Activated naive CD4-positive, alpha-beta T cell treated with anti-CD3 and anti-CD28 coated beads, Interleukin-2, amount 50 U/mL, for 72 hours (primary cell): Measurements from ENCODE around the gene PIAS3. TPM values are rescaled to one million over a fixed set of nuclear protein-coding genes. Genes with fewer than 3 reads are reported as not detected.
"Not testable (repeated sequence)": the region's sequence is repeated elsewhere in the genome, so short reads cannot be mapped to it uniquely, and the experiment has no call there.

Experiments used
- ATAC-seq, 2 donors: fragments of 150-1000 bp; cut with Tn5 transposase; 2 replicates each; pipeline ENCODE4 v1.10.0; 2021; ENCODE audit warnings: mild to moderate bottlenecking in 2 of 2, moderate library complexity in 2 of 2
- DNase-seq, 2 donors: peaks; one replicate each; pipeline ENCODE4 v3.0.0; 2021 to 2022; ENCODE audit warnings: low spot score in 2 of 2
- H3K27ac Mint-ChIP-seq, 2 donors: one replicate each; pipeline ENCODE4 v1.8.0; 2022; ENCODE audit warnings: mild to moderate bottlenecking in 2 of 2, mixed read lengths in 2 of 2
- H3K36me3 Mint-ChIP-seq, 2 donors: one replicate each; pipeline ENCODE4 v1.8.0; 2022; ENCODE audit warnings: mixed read lengths in 2 of 2
- H3K9me3 Mint-ChIP-seq, 2 donors: one replicate each; pipeline ENCODE4 v1.8.0; 2022; ENCODE audit warnings: mixed read lengths in 2 of 2
- total RNA-seq, 2 donors: library from RNA; stranded (reverse); gene quantifications; one replicate each; pipeline ENCODE4 v1.2.3, GENCODE V29; 2022

PIAS3 gene
- total RNA-seq, 2 donors from 2014 or later = 28.6 to 33.5 TPM

GRCh38 chr1:145846201-145846612 is 12.7 kb downstream of the PIAS3 start:
- DNase-seq = peak in 1 of 2 donors; percentile 45
- peak overlapping the region in 1 of 2 donors; percentile 56 for H3K27ac Mint-ChIP-seq

GRCh38 chr1:145845514-145846161 is 13.2 kb downstream of the PIAS3 start, which contains the start of gene NUDT17:
Gene NUDT17 (plus strand): TSS chr1:145845630. CDS start chr1:145845641, 11 bp downstream.
- Mint-ChIP-seq H3K9me3 (no peaks in the 10 kb centered on the region), H3K36me3 (no peaks in the 10 kb centered on the region), H3K27ac (peak within 1 kb of the TSS in 1 of 2 donors; percentile 56)
- ATAC-seq = peak; percentile 82 to 90
- peak; percentile 79 to 80 for DNase-seq

More at GRCh38 chr1:145846201-145846612, 12.7 kb downstream of the PIAS3 start:
- Mint-ChIP-seq H3K36me3 (no peaks in the 10 kb centered on the region), H3K9me3 (no peaks in the 10 kb centered on the region)
- ATAC-seq = peak; percentile 52 to 64

- ATAC-seq = peak; percentile 32 to 56
- H3K27ac Mint-ChIP-seq = no peak overlapping the region
- H3K36me3 Mint-ChIP-seq = peaks cover 0 to under 1% of the 10 kb centered on the region in 2 donors
- DNase-seq = no peak
- no peaks in the 10 kb centered on the region for H3K9me3 Mint-ChIP-seq
Observed at GRCh38 chr1:145845144-145845513, 13.8 kb downstream of the PIAS3 start.

DNA sequence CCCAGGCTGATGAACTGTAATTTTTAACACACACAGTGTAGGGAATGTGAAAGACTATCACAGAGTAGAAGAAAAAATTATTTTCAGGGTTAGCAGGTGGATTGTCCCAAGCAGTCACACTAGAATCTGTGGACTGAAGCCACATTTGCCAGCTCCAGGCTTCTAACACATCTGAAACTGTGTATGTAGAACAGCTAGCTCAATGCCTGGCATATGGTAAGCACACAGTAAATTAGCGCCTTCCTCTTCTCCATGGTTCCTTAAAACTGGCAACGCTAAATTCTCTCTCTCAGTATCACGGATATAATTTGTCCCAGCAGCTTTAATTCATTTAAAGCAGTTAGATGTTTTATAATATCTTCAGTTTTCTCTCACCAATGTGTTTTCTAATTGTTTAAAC is 15.8 kb downstream of the PIAS3 start:
- Mint-ChIP-seq H3K36me3 (peaks cover 0 to 4% of the 10 kb centered on the region in 2 donors), H3K9me3 (no peaks in the 10 kb centered on the region), H3K27ac (no peak overlapping the region)
- ATAC-seq = no peak
- DNase-seq = no peak

DNA sequence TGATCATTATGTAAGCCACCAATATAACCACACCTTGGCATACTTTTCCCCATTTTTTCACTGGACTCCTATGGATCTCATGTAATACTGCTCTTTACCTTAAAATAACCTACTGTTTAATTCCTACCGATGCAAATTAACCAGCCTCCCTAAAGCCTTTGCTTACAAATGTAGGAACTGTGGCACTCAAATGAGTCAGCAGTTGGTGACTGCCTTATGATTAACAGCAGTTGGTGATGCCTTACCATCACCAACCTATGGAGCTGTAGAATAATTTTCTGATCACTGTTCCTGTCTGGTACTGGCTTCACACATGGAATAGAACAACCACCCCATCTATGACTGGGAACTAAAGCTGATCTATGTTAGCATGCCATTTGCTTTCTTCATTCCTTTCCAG is 21.2 kb downstream of the PIAS3 start:
- Mint-ChIP-seq H3K36me3 (peaks cover 4 to 14% of the 10 kb centered on the region in 2 donors), H3K27ac (no peak overlapping the region), H3K9me3 (no peaks in the 10 kb centered on the region)
- DNase-seq (no peak), ATAC-seq (peak in 1 of 2 donors; percentile 26)

DNA sequence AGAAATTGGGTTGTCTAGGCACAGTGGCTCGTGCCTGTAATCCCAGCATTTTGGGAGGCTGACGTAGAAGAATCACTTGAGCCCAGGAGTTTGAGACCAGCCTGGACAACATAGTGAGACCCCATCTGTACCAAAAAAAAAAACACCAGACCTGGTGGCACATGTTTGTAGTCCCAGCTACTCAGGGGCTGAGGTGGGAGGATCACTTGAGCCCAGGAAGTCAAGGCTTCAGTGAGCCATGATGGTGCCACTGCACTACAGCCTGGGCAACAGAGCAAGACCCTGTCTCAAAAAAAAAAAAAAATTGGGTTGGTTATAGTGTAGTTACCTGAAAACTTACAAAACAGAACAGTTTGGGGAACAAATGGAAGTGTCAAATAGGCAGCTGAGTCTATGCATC is 28.1 kb downstream of the PIAS3 start:
- DNase-seq, ATAC-seq, H3K9me3 Mint-ChIP-seq: not testable (repeated sequence)
- Mint-ChIP-seq H3K27ac (peak overlapping the region; percentile 6 to 46), H3K36me3 (peaks cover 28 to 48% of the 10 kb centered on the region in 2 donors)

GRCh38 chr1:145828367-145829026 is 30.4 kb downstream of the PIAS3 start:
- Mint-ChIP-seq H3K9me3 (no peaks in the 10 kb centered on the region), H3K27ac (peak overlapping the region; percentile 84 to 91), H3K36me3 (peaks cover 39 to 47% of the 10 kb centered on the region in 2 donors)
- peak; percentile 77 to 85 for ATAC-seq
- DNase-seq = no peak

- peak overlapping the region; percentile 84 to 91 for H3K27ac Mint-ChIP-seq
- ATAC-seq = peak in 1 of 2 donors; percentile 17
- peaks cover 39 to 42% of the 10 kb centered on the region in 2 donors for H3K36me3 Mint-ChIP-seq
- DNase-seq = no peak
- no peaks in the 10 kb centered on the region for H3K9me3 Mint-ChIP-seq
Observed at GRCh38 chr1:145827966-145828365, 30.9 kb downstream of the PIAS3 start.

DNA sequence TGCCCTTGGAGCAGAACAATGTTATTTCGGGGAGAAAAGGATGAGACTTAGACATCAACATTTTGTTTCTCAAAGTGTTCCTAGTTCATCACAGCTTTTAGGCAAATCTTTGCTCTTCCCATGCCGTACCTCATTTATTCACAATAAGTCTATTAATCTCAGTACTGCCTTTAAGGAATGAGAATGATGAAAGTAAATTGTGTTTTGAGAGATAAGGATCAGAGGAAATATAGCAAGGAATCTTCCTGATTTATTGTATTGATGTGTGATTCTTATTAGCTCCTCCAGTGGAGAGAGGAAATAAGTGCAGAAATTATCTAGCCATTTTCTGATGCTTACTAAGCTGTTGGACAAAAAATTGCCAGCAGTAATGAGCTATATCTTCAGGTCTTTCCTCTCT is 32.9 kb downstream of the PIAS3 start:
- Mint-ChIP-seq H3K36me3 (peaks cover 27 to 31% of the 10 kb centered on the region in 2 donors), H3K9me3 (no peaks in the 10 kb centered on the region), H3K27ac (peak overlapping the region; percentile 50 to 99)
- ATAC-seq = no peak
- no peak for DNase-seq

DNA sequence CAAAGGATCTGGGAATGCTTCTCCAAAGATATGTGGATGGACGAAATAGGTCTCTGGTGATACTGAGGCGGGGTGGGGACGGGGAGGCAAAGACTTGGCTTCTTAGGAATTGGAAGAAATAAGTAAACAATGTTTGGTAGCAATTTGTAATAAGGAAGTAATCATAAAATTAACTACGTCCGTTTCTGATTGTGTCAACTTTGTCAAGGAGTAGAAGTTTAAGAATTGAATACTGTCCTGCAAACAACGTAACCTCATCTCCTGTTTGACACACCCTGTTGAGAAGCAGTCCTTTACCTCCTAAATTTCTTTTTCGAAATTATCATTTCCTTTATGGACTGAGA is 34.4 kb downstream of the PIAS3 start:
- Mint-ChIP-seq H3K27ac (peak overlapping the region; percentile 97 to 99), H3K9me3 (no peaks in the 10 kb centered on the region)

GRCh38 chr1:145823565-145824498 is 35.0 kb downstream of the PIAS3 start, which contains the start of the genes POLR3C and RNF115:
Gene POLR3C (plus strand): TSS chr1:145824200. CDS start chr1:145825777, 1,577 bp downstream.
Gene RNF115 (minus strand): TSS chr1:145824095. CDS start chr1:145823873, 222 bp downstream.
- no peaks in the 10 kb centered on the region for H3K9me3 Mint-ChIP-seq
- H3K36me3 Mint-ChIP-seq = peaks cover 17 to 24% of the 10 kb centered on the region in 2 donors
- H3K27ac Mint-ChIP-seq = peak within 1 kb of the TSS; percentile 98 to 99
- peak; percentile 78 for DNase-seq
- peak; percentile 71 to 78 for ATAC-seq

More for the DNA sequence above, 34.4 kb downstream of the PIAS3 start:
- no peak for DNase-seq
- ATAC-seq = no peak
- H3K36me3 Mint-ChIP-seq = peaks cover 19 to 30% of the 10 kb centered on the region in 2 donors

- peak in 1 of 2 donors; percentile 8 for ATAC-seq
- not testable (repeated sequence) for DNase-seq, H3K9me3 Mint-ChIP-seq
- peak overlapping the region in 1 of 2 donors; percentile 99 for H3K27ac Mint-ChIP-seq
- peaks cover 17 to 24% of the 10 kb centered on the region in 2 donors for H3K36me3 Mint-ChIP-seq
Observed at GRCh38 chr1:145822779-145823331, 36.0 kb downstream of the PIAS3 start.

GRCh38 chr1:145818095-145818494 is 40.8 kb downstream of the PIAS3 start:
- not testable (repeated sequence) for H3K9me3 Mint-ChIP-seq, DNase-seq, H3K36me3 Mint-ChIP-seq, H3K27ac Mint-ChIP-seq
- ATAC-seq = peak; percentile 53 to 72

GRCh38 chr1:145812977-145813810 is 45.7 kb downstream of the PIAS3 start:
- H3K36me3 Mint-ChIP-seq, DNase-seq, H3K27ac Mint-ChIP-seq, H3K9me3 Mint-ChIP-seq, ATAC-seq: not testable (repeated sequence)

DNA sequence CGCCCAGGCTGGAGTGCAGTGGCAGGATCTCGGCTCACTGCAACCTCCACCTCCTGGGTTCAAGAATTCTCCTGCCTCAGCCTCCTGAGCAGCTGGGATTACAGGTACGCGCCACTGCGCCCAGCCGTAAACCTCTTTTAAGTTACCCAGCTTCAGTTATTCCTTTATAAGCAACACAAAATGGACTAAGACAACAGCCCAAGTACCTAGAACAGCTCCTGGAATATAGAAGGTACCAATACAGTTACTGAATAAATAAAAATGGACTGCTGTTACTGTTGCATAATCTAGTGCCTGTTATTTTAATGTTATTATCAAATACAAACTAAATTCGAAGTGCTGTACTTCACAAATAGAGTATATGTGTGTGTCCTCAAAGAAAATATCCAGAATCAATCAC is 52.0 kb downstream of the PIAS3 start:
- Mint-ChIP-seq H3K9me3 (no peaks in the 10 kb centered on the region), H3K27ac (no peak overlapping the region), H3K36me3 (no peaks in the 10 kb centered on the region)
- ATAC-seq (no peak), DNase-seq (no peak)
